IPS-18c (cell line): ENCODE data around the gene GADL1.

Experiments used
- H3K4me3 ChIP-seq: 2 replicates; pipeline ENCODE4 v1.7.0; 2013; ENCODE audit warnings: low read depth, mild to moderate bottlenecking, low read length, moderate library complexity; ENCODE audit not compliant: insufficient read depth
- H3K9me3 ChIP-seq: one replicate; pipeline ENCODE4 v1.6.1; 2013; ENCODE audit warnings: mild to moderate bottlenecking, low read length, moderate library complexity; ENCODE audit not compliant: control insufficient read depth, insufficient read depth

GADL1 gene

GRCh38 chr3:30751610-30752299 lies 142.7 kb downstream of the GADL1 start:
- Histone ChIP-seq H3K9me3 (no peaks in the 10 kb centered on the region), H3K4me3 (no peak overlapping the region)

- Histone ChIP-seq H3K9me3 (no peaks in the 10 kb centered on the region), H3K4me3 (no peak overlapping the region)
Measured at GRCh38 chr3:30750967-30751366, 143.5 kb downstream of the GADL1 start.

GRCh38 chr3:30749230-30749629 lies 145.2 kb downstream of the GADL1 start:
- H3K4me3 ChIP-seq: no peak overlapping the region
- no peaks in the 10 kb centered on the region for H3K9me3 ChIP-seq

- Histone ChIP-seq H3K4me3 (no peak overlapping the region), H3K9me3 (no peaks in the 10 kb centered on the region)
Measured at GRCh38 chr3:30747771-30748281, 146.6 kb downstream of the GADL1 start.

GRCh38 chr3:30743641-30744317 lies 150.7 kb downstream of the GADL1 start:
- no peaks in the 10 kb centered on the region for H3K9me3 ChIP-seq

GRCh38 chr3:30742796-30743619 lies 151.5 kb downstream of the GADL1 start:
- H3K4me3 ChIP-seq: no peak overlapping the region

More at GRCh38 chr3:30743641-30744317, 150.7 kb downstream of the GADL1 start:
- H3K4me3 ChIP-seq: no peak overlapping the region

GRCh38 chr3:30741889-30742288 lies 152.6 kb downstream of the GADL1 start:
- no peak overlapping the region for H3K4me3 ChIP-seq
- H3K9me3 ChIP-seq: no peaks in the 10 kb centered on the region

More at GRCh38 chr3:30742796-30743619, 151.5 kb downstream of the GADL1 start:
- H3K9me3 ChIP-seq: no peaks in the 10 kb centered on the region

- Histone ChIP-seq H3K4me3 (no peak overlapping the region), H3K9me3 (no peaks in the 10 kb centered on the region)
Measured at GRCh38 chr3:30738605-30739004, 155.9 kb downstream of the GADL1 start.

DNA sequence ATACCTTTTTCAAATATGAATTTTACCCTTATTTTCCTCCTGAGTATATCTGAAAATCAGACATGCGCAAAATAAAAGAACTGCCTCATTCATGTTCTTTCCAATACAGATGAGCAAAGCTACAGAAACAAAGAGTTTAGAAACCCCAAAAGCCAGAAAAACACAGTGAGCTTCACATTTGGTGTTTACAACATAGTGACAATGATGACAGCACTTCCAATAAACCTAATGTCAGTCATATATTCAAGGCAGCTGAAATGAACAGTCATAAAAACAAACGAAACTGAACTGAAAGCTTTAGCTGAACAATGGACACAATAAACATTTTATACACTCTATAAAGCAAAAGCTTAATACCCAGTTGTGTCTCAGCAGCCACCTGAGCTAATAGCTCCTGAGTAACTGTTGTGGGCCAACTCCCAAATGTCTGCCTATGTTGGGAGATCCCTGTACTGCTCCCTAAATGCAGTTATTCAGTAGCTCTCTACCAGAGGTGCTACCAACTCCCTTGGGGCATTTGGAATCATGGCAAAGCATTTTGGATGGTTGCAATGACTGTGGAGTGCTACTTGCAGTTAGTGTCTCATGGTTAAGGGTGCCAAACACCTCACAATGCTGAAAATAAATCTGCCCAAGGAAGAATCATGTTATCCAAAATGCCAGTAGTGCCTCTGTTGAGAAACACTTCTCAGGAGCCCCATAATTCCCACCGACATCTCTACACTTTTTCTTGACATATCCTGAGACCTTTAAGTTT lies 156.5 kb downstream of the GADL1 start:
- Histone ChIP-seq H3K9me3 (no peaks in the 10 kb centered on the region), H3K4me3 (no peak overlapping the region)

DNA sequence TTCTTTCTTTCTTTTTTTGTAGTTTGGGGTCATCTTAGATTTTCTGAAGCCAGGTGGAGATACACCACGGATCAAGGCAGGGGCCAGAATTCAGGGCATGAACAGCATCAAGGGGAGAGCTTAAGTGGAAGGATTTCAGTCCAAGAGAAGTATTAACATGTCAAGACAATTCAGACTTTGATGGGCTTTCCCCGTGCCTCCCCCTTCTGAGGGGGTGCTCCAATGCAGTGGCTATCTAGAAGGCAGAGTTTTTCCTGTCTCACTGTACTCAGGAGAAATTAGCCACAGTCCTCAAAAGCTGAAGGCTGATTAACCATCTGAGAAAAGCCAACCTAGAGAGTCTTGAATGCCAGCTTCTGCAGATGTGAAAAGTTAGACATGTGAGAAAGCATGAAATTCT lies 160.8 kb downstream of the GADL1 start:
- no peaks in the 10 kb centered on the region for H3K9me3 ChIP-seq
- no peak overlapping the region for H3K4me3 ChIP-seq

GRCh38 chr3:30733209-30733608 lies 161.3 kb downstream of the GADL1 start:
- Histone ChIP-seq H3K9me3 (no peaks in the 10 kb centered on the region), H3K4me3 (no peak overlapping the region)

DNA sequence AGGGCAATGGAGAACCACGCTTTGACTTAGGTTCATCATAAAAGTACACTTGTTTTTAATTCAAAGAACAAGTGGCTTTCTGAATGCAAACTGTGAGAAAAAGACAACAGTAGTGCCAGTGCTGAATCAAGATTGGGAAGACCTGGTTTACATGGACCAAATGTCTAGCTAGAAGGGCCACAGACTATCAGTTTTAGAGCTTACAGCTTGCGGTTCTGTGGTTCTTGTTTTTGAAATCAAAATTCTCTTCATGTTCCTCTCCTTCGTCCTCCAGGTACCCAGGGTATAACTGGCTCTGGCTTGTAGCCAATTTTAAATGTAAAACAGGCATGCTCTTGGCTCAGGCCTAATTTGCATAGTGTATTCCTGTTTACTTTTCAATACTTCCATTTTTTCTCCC lies 163.5 kb downstream of the GADL1 start:
- no peaks in the 10 kb centered on the region for H3K9me3 ChIP-seq

DNA sequence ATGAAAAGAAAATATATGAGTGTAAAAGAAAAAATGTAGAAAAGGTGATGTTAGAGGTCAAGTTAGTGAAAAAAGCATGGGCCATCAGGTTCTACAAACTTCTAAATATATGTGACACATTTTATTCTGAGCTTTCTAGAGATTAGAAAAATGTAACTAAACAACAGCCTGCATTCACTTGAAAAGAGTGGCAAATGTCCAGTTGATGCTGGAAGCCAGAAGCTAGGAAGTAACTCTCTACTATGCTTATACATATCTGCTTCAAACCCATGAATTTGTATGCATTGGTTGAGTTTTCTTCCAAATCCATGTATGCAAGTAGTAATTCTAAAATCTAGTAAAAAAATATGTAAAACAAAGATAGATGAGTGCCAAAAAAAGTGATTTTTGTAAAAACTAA lies 164.5 kb downstream of the GADL1 start:
- Histone ChIP-seq H3K9me3 (no peaks in the 10 kb centered on the region), H3K4me3 (no peak overlapping the region)

More for the DNA sequence above, 163.5 kb downstream of the GADL1 start:
- no peak overlapping the region for H3K4me3 ChIP-seq

DNA sequence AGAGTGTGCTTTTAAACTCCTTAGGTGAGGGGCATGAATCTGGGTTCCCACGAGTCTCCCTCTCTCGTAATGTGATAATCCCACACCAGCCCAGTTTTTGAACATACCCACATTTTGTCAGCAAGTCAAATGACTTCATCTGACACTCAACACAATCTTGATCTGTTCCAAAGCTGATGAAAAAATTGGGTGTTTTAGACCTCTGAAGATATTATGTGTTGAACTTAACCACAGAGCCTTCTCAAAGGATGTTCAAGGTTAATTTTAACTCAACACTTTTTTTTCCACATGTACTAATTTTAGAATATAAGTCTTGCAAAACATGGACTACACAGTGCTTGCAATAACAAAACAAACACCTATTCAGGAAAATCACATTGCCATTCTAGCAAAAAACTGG lies 164.9 kb downstream of the GADL1 start:
- Histone ChIP-seq H3K4me3 (no peak overlapping the region), H3K9me3 (no peaks in the 10 kb centered on the region)

GRCh38 chr3:30728143-30728542 lies 166.3 kb downstream of the GADL1 start:
- Histone ChIP-seq H3K9me3 (no peaks in the 10 kb centered on the region), H3K4me3 (no peak overlapping the region)

DNA sequence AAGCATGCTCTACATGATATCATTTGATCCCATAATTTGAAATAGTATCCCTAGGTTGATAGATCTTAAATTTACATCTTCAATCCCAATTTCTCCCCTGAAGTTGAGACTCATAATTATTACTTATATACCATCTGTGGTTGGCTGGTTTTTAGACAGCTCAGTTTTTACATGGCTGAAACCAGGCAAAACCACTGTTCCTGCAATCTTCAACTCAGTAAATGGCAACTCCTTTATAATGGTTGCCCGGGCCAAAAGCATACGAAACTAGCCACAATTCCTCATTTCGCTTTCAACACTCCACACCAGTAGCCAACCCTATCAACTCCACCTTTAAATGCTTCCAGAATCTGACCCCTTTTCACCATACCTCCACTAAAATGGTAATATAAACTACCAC lies 169.6 kb downstream of the GADL1 start:
- Histone ChIP-seq H3K4me3 (no peak overlapping the region), H3K9me3 (no peaks in the 10 kb centered on the region)

- H3K9me3 ChIP-seq: no peaks in the 10 kb centered on the region
- H3K4me3 ChIP-seq: no peak overlapping the region
Measured at GRCh38 chr3:30723211-30723610, 171.2 kb downstream of the GADL1 start.
